HG02884 (cell line): ENCODE measurements around the gene MEPCE.

Experiments
- ATAC-seq: cut with Tn5 transposase; IDR thresholded peaks from one replicate; pipeline ENCODE4 v1.9.1; 2021; ENCODE audit warnings: mild to moderate bottlenecking, moderate library complexity; ENCODE audit not compliant: unreplicated experiment

The MEPCE gene

DNA sequence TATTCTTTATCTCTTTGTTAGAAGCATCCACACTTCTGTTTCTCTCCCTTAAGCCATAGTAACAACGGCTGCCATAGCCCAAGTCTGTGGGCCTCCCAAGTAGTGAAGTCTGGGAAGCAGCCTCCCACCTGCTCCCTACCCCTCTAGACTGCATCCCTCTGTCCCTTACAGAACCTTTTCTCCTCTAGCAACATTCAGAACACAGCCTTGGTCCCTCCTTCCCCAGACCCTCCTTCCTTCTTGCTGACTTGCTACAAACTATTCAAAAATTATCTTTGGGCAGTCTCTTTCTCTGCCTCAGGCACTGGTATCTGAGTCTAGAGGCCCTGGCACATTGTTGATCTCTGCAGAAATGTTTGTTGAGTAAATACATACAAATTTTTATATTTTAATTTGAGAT lies 51.8 kb downstream of the MEPCE start:
- ATAC-seq = no peak

DNA sequence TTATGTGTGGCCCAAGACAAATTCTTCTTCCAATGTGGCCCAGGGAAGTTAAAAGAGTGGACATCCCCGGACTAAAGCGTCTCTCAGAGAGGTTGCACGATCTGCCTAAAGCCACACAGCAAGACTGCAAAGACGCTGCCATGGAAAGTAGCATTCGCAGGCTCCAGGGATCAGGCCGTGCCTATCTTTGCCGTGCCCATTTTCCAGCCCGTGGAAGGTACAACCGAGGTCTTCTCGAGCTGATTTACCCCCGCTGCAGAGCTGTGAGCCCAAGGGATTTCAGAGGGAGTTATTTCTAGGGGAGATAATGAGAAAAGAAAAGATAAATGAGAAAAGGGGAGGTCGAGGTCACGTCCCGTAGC lies 53.1 kb downstream of the MEPCE start:
- no peak for ATAC-seq

DNA sequence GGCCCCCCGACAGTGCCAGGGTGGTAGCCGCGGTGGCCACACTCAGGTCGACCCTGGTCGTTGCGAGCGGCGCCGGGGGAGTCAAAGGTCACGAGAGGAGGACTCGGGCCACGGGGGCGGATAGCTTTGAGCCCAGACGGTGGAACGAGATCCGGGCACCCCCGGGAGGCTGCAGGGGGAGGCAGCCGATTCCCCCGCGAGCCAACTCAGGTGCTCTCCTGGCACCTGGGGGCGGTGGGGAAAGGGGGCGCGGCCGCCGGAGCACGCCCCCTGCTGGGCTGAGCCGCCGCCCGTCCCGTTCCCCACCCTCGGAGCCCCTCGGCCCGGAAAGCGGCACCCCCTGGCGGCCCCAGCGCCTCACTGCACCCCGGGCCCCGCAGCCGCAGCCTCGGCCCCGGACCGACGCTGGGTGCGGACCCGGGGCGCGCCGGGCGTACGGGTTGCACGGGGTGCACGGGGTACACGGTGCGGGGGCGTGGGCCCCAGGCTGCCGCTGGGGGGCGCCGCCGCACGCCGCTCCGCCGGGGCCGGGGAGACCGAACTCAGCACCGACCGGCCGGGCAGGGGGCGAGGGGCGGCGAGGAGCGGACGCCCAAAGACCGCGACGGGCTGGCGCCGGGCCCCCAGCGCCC lies 53.6 kb downstream of the MEPCE start:
- ATAC-seq = peak; percentile 43
